ENCODE results near the gene TMED7. TPM values are rescaled to one million over a fixed set of nuclear protein-coding genes. Genes with fewer than 3 reads are reported as not detected.

The TMED7 gene
- total RNA-seq, 4 donors from 2014 or later, result 100 to 148 (median 120) TPM

DNA sequence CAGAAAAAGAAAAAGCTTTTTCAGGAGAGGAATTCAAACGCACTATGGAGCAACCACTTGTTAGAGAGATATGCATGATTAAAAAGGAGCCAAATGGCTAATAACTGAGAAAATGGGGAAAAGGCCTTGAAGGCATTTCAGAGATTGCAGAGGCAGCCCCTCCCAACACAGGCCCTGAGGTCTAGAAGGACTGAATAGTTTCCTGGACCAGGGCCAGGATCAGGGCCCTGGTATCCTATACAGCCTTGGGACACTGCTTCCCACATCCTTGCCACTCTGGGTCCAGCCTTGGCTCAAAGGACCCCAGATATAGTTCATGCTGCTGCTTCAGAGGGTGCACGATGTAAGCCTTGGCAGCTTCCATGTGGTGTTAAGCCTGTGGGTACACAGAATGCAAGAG, 60.6 kb downstream of the TMED7 start:
- Histone ChIP-seq H3K9me3 (no peaks in the 10 kb centered on the region), H3K4me1 (peaks cover 0 to 5% (median 0%) of the 10 kb centered on the region in 3 donors), H3K36me3 (no peaks in the 10 kb centered on the region), H3K4me3 (no peak overlapping the region), H3K27me3 (no peaks in the 10 kb centered on the region), H3K27ac (no peak overlapping the region)
- ATAC-seq, result no peak
- TF ChIP-seq, protein P1, sequence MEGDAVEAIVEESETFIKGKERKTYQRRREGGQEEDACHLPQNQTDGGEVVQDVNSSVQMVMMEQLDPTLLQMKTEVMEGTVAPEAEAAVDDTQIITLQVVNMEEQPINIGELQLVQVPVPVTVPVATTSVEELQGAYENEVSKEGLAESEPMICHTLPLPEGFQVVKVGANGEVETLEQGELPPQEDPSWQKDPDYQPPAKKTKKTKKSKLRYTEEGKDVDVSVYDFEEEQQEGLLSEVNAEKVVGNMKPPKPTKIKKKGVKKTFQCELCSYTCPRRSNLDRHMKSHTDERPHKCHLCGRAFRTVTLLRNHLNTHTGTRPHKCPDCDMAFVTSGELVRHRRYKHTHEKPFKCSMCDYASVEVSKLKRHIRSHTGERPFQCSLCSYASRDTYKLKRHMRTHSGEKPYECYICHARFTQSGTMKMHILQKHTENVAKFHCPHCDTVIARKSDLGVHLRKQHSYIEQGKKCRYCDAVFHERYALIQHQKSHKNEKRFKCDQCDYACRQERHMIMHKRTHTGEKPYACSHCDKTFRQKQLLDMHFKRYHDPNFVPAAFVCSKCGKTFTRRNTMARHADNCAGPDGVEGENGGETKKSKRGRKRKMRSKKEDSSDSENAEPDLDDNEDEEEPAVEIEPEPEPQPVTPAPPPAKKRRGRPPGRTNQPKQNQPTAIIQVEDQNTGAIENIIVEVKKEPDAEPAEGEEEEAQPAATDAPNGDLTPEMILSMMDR (IDR thresholded peaks at IDR 0.05), result no peak
- TF ChIP-seq EP300 (IDR thresholded peaks at IDR 0.05) (no peak), POLR2AphosphoS5 (IDR thresholded peaks at IDR 0.05) (no peak)
- WGBS, 2 donors (ENCODE audit: low coverage in 1 of 2), result 58 to 83% methylated on average over 1 of the region's 2 CpGs

Other genes with a start within 250 kb of the TMED7 start
- gene FEM1C, start 81.3 kb downstream of the TMED7 start, total RNA-seq, result 10 to 100 TPM; 32.0 to 73.9 (median 44.7) TPM
- 1 to 10 TPM; 1.2 to 4.7 (median 3.1) TPM for gene TICAM2, start 23.6 kb downstream of the TMED7 start, total RNA-seq
- 10 to 100 TPM in 3 of 4 donors, 1 to 10 TPM in 1; 9.7 to 29.9 (median 13.3) TPM for gene CDO1, start 190.6 kb upstream of the TMED7 start, total RNA-seq
- 10 to 100 TPM; 36.5 to 73.0 (median 48.7) TPM for gene ATG12, start 215.5 kb upstream of the TMED7 start, total RNA-seq
- gene AP3S1, start 215.9 kb upstream of the TMED7 start, total RNA-seq, result 100 to 1,000 TPM in 2 of 4 donors, 10 to 100 TPM in 2; 62.1 to 200 (median 99.5) TPM

Data from gastroesophageal sphincter (tissue), 4 donors.